ENCODE data around the gene NUP205. TPM values are rescaled to one million over a fixed set of nuclear protein-coding genes. Genes with fewer than 3 reads are reported as not detected.

Gene NUP205
- total RNA-seq, 1 experiment from 2014 or later, result 75.1 TPM

DNA sequence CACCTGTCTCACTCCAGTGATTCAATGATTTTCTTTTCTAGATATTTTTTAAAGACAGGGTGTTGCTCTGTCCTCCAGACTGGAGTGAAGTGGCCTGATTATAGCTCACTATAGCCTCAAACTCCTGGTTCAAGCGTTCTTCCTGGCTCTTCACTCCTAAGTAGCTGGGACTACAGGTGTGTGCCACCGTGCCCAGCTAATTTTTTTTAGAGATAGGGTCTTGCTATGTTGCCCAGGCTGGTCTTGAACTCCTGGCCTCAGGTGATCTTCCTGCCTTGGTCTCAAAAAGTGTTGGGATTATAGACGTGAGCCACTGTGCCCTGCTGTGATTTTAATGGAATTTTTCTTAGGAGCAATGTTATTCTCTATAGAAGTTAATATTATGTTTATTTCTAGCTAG is 14.1 kb downstream of the NUP205 start:
- Mint-ChIP-seq H3K27ac (ENCODE audit: unreplicated experiment) (no peak overlapping the region), H3K4me1 (ENCODE audit: low read depth, unreplicated experiment) (no peaks in the 10 kb centered on the region), H3K27me3 (ENCODE audit: unreplicated experiment) (no peaks in the 10 kb centered on the region), H3K4me3 (ENCODE audit: low read depth, unreplicated experiment) (no peak overlapping the region), H3K9me3 (ENCODE audit: low read depth, unreplicated experiment) (no peaks in the 10 kb centered on the region), H3K36me3 (ENCODE audit: insufficient read depth, unreplicated experiment) (peaks cover 14% of the 10 kb centered on the region)
- TF ChIP-seq, protein P1, sequence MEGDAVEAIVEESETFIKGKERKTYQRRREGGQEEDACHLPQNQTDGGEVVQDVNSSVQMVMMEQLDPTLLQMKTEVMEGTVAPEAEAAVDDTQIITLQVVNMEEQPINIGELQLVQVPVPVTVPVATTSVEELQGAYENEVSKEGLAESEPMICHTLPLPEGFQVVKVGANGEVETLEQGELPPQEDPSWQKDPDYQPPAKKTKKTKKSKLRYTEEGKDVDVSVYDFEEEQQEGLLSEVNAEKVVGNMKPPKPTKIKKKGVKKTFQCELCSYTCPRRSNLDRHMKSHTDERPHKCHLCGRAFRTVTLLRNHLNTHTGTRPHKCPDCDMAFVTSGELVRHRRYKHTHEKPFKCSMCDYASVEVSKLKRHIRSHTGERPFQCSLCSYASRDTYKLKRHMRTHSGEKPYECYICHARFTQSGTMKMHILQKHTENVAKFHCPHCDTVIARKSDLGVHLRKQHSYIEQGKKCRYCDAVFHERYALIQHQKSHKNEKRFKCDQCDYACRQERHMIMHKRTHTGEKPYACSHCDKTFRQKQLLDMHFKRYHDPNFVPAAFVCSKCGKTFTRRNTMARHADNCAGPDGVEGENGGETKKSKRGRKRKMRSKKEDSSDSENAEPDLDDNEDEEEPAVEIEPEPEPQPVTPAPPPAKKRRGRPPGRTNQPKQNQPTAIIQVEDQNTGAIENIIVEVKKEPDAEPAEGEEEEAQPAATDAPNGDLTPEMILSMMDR (IDR thresholded peaks at IDR 0.05; ENCODE audit: unreplicated experiment), result no peak
- no TSS peak for BruUV-seq (replicated peaks)
- CTCF ChIA-PET, result interaction anchor here (0.7 to 1.0 kb wide), 2 partner anchors 58 to 236 kb away, joined by 3 read pairs; no protein-coding TSS in a partner anchor
- intact Hi-C loops (cut with micrococcal nuclease; ENCODE audit: unreplicated experiment), result no loop called here
- no peak for DNase-seq

DNA sequence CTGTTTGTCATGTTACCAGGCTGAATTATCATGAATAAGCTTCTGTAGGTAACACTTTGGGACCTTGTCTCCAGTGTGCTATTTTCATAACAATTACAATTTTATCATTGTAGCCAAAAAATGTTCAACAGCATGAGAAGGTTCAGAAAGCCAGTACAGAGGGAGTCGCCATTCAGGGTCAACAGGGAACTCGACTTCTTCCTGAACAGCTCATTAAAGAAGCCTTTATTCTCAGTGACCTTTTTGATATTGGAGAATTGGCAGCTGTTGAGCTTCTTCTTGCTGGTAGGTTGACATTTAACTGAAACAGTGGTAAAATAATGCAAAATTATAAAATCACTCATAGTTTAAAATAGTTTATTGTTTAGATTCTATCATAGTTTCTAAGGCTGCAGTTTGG is 15.8 kb downstream of the NUP205 start:
- no peaks in the 10 kb centered on the region for H3K27me3 Mint-ChIP-seq (ENCODE audit: unreplicated experiment)
- intact Hi-C loops (cut with micrococcal nuclease; ENCODE audit: unreplicated experiment), result no loop called here
- no TSS peak for BruUV-seq (replicated peaks)

DNA sequence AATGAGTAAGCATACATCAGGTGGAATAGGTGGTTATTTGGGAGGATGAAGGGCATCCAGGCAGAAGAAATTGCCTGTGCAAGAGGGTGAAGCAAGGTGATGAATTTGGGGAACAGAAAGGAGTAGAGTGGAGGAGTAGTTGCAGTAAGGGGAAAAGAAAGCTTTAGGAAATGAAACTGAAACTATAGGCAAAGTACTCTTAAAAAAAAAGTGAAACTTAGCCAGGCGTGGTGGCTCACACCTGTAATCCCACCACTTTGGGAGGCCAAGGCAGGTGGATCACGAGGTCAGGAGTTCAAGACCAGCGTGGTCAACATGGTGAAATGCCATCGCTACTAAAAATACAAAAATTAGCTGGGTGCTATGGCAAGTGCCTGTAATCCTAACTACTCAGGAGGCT is 17.6 kb downstream of the NUP205 start:
- H3K4me3 Mint-ChIP-seq (ENCODE audit: low read depth, unreplicated experiment), result no peak overlapping the region
- peak overlapping the region; percentile 13 for H3K27ac Mint-ChIP-seq (ENCODE audit: unreplicated experiment)
- no TSS peak for BruUV-seq (replicated peaks)
- TF ChIP-seq, protein P1 (IDR thresholded peaks at IDR 0.05; ENCODE audit: unreplicated experiment), result no peak
- no peak for DNase-seq
- intact Hi-C loops (cut with micrococcal nuclease; ENCODE audit: unreplicated experiment), result no loop called here
- H3K27me3 Mint-ChIP-seq (ENCODE audit: unreplicated experiment), result no peaks in the 10 kb centered on the region
- H3K36me3 Mint-ChIP-seq (ENCODE audit: insufficient read depth, unreplicated experiment), result peaks cover 19% of the 10 kb centered on the region
- CTCF ChIA-PET, result no interaction called here
- no peaks in the 10 kb centered on the region for H3K4me1 Mint-ChIP-seq (ENCODE audit: low read depth, unreplicated experiment)
- H3K9me3 Mint-ChIP-seq (ENCODE audit: low read depth, unreplicated experiment), result no peaks in the 10 kb centered on the region

More for the DNA sequence above, 15.8 kb downstream of the NUP205 start:
- Mint-ChIP-seq H3K4me1 (ENCODE audit: low read depth, unreplicated experiment) (no peaks in the 10 kb centered on the region), H3K9me3 (ENCODE audit: low read depth, unreplicated experiment) (no peaks in the 10 kb centered on the region), H3K27ac (ENCODE audit: unreplicated experiment) (no peak overlapping the region), H3K4me3 (ENCODE audit: low read depth, unreplicated experiment) (no peak overlapping the region), H3K36me3 (ENCODE audit: insufficient read depth, unreplicated experiment) (peaks cover 19% of the 10 kb centered on the region)
- TF ChIP-seq, protein P1 (IDR thresholded peaks at IDR 0.05; ENCODE audit: unreplicated experiment), result no peak
- CTCF ChIA-PET, result interaction anchor here (0.6 kb wide), 1 partner anchor 48 kb away, joined by 4 read pairs; no protein-coding TSS in a partner anchor
- DNase-seq, result no peak

DNA sequence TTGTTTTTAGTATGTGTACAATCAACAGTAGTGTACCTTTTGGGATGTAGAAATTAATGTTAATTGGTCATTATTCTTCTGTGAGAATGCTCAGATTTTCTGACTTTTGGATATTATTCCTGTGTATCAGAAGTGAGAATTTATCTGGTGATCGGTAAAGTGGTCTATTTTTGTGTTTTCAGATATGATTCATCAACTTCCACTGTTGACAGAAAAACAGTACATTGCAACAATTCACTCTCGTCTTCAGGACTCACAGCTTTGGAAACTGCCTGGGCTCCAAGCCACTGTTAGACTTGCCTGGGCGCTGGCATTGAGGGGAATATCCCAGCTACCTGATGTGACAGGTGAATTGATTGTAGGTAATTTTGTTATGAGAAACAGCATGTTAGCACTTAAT is 20.9 kb downstream of the NUP205 start:
- BruUV-seq (replicated peaks), result no TSS peak
- H3K9me3 Mint-ChIP-seq (ENCODE audit: low read depth, unreplicated experiment), result no peaks in the 10 kb centered on the region
- no peak overlapping the region for H3K4me3 Mint-ChIP-seq (ENCODE audit: low read depth, unreplicated experiment)
- H3K36me3 Mint-ChIP-seq (ENCODE audit: insufficient read depth, unreplicated experiment), result peaks cover 25% of the 10 kb centered on the region
- no peaks in the 10 kb centered on the region for H3K27me3 Mint-ChIP-seq (ENCODE audit: unreplicated experiment)
- TF ChIP-seq, protein P1 (IDR thresholded peaks at IDR 0.05; ENCODE audit: unreplicated experiment), result no peak
- intact Hi-C loops (cut with micrococcal nuclease; ENCODE audit: unreplicated experiment), result no loop called here
- H3K4me1 Mint-ChIP-seq (ENCODE audit: low read depth, unreplicated experiment), result no peaks in the 10 kb centered on the region
- DNase-seq, result no peak
- H3K27ac Mint-ChIP-seq (ENCODE audit: unreplicated experiment), result no peak overlapping the region
- CTCF ChIA-PET, result no interaction called here

Measured in Calu3 (cell line).